GM18507 (cell line): ENCODE data around the gene FTH1.

ENCODE experiments used
- DNase-seq: peaks from one replicate; pipeline ENCODE4 v3.0.0; 2011; ENCODE audit warnings: low read depth; ENCODE audit not compliant: insufficient read length; ENCODE audit errors: extremely low spot score
- FAIRE-seq: peaks from 2 replicates; lab custom pipeline; 2011; peaks lifted over from hg19 to GRCh38; lab: Jason Lieb, UNC

FTH1 gene

DNA sequence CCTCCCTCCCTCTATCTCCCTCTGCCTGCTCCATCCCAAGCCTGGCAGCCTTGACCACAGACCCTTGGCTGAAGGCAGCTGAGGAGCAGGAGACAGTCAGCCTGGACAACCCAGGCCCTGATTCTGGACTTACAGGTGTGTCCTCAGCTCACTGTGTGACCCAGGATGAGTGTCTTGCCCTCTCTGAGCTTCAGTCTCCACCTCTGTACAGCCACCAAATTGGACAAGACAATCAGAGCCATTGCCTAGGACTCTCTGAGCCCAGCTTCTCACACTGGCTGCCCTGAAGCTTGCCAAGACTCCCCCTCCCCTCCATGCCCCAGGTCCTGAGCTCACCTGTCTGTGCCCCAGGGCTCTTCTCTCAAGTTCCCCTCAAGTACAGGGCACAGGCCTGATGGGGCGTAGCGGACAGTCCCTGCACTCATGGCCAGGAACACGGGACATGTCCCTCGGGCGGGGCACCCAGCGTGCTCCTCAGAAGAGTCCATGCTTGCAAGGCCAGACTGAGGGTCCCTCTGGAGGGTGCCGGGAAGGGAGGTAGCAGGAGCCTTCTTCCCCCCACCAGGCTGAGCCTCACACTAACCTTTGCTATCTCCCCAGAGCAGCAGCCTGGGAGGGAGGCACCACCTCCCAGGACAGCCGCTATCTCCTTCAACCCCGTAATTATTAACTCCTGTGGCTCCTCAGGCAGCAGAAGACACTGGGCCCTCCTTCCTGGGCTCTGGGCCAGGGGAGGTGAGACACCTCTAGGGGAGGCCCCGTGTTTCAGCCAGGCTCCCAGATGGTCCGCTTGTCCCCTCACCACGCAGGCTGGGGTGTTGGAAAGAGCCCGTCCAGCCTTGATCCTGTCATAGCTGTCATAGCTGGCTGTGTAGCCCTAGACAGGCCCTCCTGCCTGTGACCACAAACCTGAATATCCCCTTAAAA, 47.5 kb downstream of the FTH1 start:
- DNase-seq: no peak
- FAIRE-seq: no peak

DNA sequence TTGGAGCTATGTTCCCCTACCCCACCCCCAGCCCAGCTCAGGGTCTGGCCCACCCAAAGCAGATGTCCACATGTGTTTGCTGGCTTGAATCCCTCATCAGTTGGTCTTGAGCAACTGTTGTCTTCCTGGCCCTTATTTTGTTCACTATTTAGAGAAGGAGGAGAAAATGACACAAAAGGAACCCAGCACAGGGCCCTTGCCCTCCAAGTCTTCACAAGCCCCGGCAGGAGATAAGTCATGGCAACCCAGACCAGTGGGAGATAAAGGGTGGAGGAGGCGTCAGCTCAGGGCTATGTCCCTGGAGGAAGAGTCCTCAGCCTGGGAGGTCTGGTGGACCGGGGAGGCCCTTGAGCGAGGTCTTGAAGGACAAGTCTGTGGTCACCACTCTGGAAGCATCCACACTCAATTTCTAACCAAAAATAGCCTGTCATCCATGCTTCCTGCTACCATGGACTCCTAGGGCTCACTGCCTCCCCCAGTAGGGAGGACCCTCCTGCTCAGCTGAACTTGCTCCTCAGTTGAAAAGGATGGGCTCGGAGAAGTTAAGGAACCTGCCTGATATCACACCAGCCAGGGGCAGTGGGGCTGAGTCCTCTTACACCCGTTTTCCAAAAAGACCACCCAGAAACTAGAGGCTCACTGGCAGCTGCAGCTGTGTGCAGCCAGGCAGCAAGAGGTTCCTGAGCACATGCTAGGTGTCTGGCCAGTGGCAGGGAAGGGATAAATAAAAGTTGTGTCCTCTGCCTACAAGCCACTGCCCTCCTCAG, 48.3 kb downstream of the FTH1 start:
- no peak for DNase-seq
- FAIRE-seq: no peak

DNA sequence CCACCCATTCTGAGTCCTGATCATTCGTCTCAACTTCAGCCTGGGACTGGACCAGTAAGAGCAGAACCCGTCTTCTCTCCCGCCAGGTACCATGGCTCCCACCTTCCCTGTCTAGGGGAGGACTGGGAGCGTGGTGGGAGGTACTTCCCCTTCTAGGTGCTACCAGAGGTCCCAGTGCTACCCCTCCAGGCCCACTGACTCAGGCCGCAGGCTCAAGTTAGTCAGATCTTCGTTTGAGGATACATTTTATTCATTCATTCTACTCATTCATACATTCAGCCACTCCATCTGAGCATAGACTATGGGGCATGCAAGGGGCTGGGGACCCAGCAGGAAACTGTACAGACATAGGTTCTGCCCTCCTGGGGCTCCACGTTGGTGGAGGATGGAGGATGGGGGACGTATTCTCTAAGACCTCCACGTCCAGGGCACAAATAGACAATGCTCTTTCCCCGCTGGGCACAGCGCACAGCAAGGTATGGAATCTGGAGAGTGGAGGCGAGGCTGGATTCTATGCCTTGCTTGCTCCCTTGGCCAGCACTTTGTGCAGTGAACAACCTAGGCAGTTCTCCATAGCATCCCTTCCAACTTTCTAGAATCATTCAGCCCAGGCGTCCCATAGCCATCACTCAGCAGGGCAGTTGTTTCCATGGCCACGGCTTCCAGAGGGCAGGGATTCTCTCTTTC, 49.0 kb downstream of the FTH1 start:
- no peak for FAIRE-seq
- DNase-seq: no peak

DNA sequence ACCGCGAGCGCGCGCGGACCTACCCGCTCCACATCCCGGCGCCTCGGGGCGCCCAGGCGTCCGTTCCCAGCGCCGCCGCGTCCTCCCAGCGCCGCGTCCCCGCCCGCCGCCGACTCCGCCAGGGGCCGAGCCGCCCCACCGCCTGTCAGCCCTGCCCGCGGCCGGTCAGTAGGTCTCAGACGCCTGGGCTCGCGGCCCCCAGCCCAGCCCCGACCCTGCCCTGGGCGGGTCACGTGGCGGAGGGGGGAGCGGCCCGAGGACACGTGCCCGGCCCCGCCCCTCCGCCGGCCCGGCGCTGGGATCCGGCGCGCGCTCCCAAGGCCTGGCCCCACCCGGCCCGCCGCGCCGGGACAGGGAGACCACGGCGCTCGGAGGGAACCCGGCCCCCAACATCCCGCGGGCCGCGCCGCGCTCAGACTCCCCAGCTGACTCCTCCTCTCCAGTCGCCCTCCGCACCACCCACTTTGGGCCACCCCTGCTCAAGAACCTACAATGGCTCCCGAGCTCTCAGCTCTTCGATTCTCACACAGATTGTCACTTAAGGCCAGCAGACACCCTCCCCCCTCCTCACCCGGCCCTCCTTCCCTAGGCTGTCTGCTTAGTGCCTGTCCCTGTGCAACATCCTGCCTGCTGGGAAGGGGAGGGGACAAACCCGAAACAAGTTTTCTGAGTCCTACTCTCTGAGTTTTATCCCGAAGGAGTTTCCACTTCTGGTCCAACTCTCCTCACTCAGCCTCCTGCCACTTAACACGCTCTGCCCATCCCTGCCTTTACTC, 49.9 kb downstream of the FTH1 start, which contains the start of gene RAB3IL1:
RAB3IL1 (minus strand) TSS at position 233 of the 776 bp plus-strand sequence; CDS start at position 34, 199 bp downstream.
- no peak for FAIRE-seq

DNA sequence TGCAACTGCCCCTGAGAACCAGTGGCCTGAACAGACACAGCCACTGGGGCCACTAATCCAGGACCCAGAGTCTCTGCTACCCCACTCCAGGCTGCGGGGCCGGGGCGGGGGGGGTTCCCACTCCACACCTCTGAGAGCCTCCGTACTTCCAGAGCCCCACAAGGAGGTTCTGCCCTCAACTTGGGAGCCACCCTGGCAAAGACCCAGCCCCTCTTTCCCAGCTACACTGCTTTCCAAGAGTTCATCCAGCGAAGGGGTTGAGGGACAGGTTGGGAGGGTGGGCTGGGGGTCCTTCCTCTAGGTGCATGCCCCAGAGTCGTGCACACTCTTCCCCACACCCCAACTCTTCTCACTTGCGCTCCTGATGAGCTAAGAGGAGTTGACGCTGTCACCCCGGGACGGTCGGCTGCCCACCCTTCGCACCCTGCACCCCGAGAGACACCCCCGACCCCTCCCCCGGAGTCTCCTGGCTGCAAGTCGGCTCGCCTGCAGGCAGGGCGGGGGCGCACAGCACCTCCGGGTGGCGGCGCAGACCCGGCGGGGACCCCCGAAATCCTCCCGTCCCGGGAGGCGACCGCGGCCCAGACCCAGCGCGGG, 50.6 kb downstream of the FTH1 start:
- no peak for FAIRE-seq

More for the DNA sequence above, 49.9 kb downstream of the FTH1 start, which contains the start of gene RAB3IL1:
- no peak for DNase-seq

DNA sequence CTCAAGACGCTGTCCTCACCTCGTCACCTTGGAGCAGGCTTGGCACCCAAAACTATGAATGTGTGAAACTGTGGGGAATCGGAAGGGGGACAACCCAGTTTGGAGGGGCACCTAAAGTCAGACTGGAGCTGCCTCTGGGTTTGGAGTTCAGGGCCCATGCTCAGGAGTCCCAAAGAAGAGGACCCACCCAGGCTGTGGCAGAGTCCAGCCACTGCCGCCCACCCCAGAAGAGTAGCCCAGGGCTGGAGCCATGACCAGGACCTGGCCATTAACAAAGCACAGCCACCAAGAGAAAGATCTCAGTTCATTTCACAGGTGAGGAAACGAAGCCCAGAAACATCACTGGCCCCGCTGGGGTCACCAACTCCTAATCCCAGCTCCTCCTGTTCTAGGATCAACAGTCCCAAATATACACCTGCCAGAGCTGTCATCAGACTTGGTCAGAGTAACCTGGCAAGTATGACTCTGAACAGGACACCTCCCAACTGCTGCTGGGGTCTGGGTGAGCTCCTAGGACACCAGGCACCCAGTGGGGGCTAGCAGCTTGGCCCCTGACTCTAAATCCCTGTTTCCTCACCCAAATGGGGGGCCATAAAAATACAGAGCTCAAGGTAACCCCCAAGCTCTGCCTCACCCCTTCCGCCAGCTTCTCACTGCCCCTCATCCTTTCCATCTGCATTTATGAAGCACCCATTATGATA, 52.8 kb downstream of the FTH1 start:
- no peak for DNase-seq
- FAIRE-seq: no peak

More for the DNA sequence above, 50.6 kb downstream of the FTH1 start:
- DNase-seq: no peak
